HepG2 (cell line): ENCODE measurements around the gene NREP. TPM values are rescaled to one million over a fixed set of nuclear protein-coding genes. Genes with fewer than 3 reads are reported as not detected.

Source experiments
- ARID5B ChIP-seq: IDR thresholded peaks from 2 replicates; pipeline ENCODE4 v1.4.0; 2020; ENCODE audit warnings: mild to moderate bottlenecking, missing genetic modification reagents
- ARNT2 ChIP-seq: sonication (generic); formaldehyde crosslinking; IDR thresholded peaks from 2 replicates; pipeline ENCODE4 v1.8.0; 2022; ENCODE audit warnings: mild to moderate bottlenecking, low read depth, missing genetic modification reagents, moderate library complexity
- CREBL2 ChIP-seq: sonication (generic); formaldehyde crosslinking; IDR thresholded peaks from 2 replicates; pipeline ENCODE4 v1.8.1; 2023; ENCODE audit warnings: missing genetic modification reagents, mild to moderate bottlenecking, borderline replicate concordance
- FOXK2 ChIP-seq: fragments of 450-650 bp; IDR thresholded peaks from 2 replicates; pipeline ENCODE4 v1.6.1; 2016
- HIC2 ChIP-seq: sonication (generic); formaldehyde crosslinking; IDR thresholded peaks from 2 replicates; pipeline ENCODE4 v1.9.0; 2022; ENCODE audit warnings: low read depth, missing genetic modification reagents
- KAT8 ChIP-seq: IDR thresholded peaks from 2 replicates; pipeline ENCODE4 v1.6.1; 2016; ENCODE audit warnings: missing genetic modification reagents, missing compliant biosample characterization
- MYC ChIP-seq: sonication (generic); formaldehyde crosslinking; IDR thresholded peaks from 2 replicates; pipeline ENCODE4 v1.9.0; 2021; ENCODE audit warnings: missing genetic modification reagents, borderline replicate concordance
- PAXIP1 ChIP-seq: sonication (generic); formaldehyde crosslinking; conservative IDR thresholded peaks from 2 replicates; pipeline ENCODE4 v1.4.0; 2020; ENCODE audit warnings: mild to moderate bottlenecking, missing genetic modification reagents, moderate library complexity
- POGK ChIP-seq: sonication (generic); formaldehyde crosslinking; conservative IDR thresholded peaks from 2 replicates; pipeline ENCODE4 v1.8.0; 2022; ENCODE audit warnings: mild to moderate bottlenecking, moderate library complexity, missing genetic modification reagents
- RARA ChIP-seq: IDR thresholded peaks from 2 replicates; pipeline ENCODE4 v1.6.1; 2016; ENCODE audit warnings: missing genetic modification reagents, missing compliant biosample characterization
- RORA ChIP-seq: sonication (generic); formaldehyde crosslinking; IDR thresholded peaks from 2 replicates; pipeline ENCODE4 v1.5.0; 2020; ENCODE audit warnings: mild to moderate bottlenecking, missing genetic modification reagents, moderate library complexity
- TAF15 ChIP-seq: fragments of 200-400 bp; formaldehyde crosslinking; IDR thresholded peaks from one replicate; pipeline ENCODE4 v1.6.1; 2018; ENCODE audit warnings: mild to moderate bottlenecking, low read depth, low read length; ENCODE audit not compliant: poor library complexity, severe bottlenecking
- THRA ChIP-seq: sonication (generic); formaldehyde crosslinking; IDR thresholded peaks from 2 replicates; pipeline ENCODE4 v1.4.0; 2020; ENCODE audit warnings: missing genetic modification reagents, borderline replicate concordance
- ZNF180 ChIP-seq: sonication (generic); formaldehyde crosslinking; IDR thresholded peaks from 2 replicates; pipeline ENCODE4 v1.4.0; 2020; ENCODE audit warnings: low read depth, missing genetic modification reagents, borderline replicate concordance
- ZNF772 ChIP-seq: sonication (generic); formaldehyde crosslinking; IDR thresholded peaks from 2 replicates; pipeline ENCODE4 v1.5.0; 2020; ENCODE audit warnings: mild to moderate bottlenecking, missing genetic modification reagents
- polyA plus RNA-seq, 8 experiments: library from polyadenylated mRNA; depleted of rRNA in 3 of 8; stranded (reverse) in 7 of 8; unstranded in 1 of 8; fragments of >200 nt; fragmentation: Illumina TruSeq in 4 of 8; extraction: Trizol in 4 of 8; gene quantifications; 2 replicates each; pipeline versions ENCODE4 v1.2.1 to v1.2.3, GENCODE V29; 2011 to 2016; ENCODE audit warnings: low read depth in 4 of 8, missing spikeins in 1 of 8, mixed read lengths in 1 of 8; ENCODE audit not compliant: insufficient read depth in 1 of 8
- total RNA-seq, 5 experiments: library from RNA; depleted of rRNA; stranded (reverse); fragments of >200 nt; fragmentation: Illumina TruSeq; extraction: Trizol; gene quantifications; 2 replicates each; pipeline ENCODE4 v1.2.3, GENCODE V29; 2016; ENCODE audit warnings: low read depth in 1 of 5

Gene NREP
- total and polyA plus RNA-seq, 2 of the 13 experiments (the other 11 are each of a cell fraction or from before 2014, with no cell fraction given) = 40.5 to 102 TPM

- TF ChIP-seq RARA = no peak
- 0 out of 2 replicates have a peak, but pooled peaks have one; percentile 13 for TF ChIP-seq ARID5B (CRISPR knock-in tag)
- no peak for TF ChIP-seq HIC2 (CRISPR knock-in tag)
- no peak for TF ChIP-seq TAF15
- no peak; the same call in 1 of the 2 replicates for TF ChIP-seq MYC (CRISPR knock-in tag)
- peak; percentile 37; the same call in 1 of the 2 replicates for TF ChIP-seq KAT8 (CRISPR knock-in tag)
- no peak for TF ChIP-seq PAXIP1 (CRISPR knock-in tag)
- TF ChIP-seq FOXK2 = no peak
- no peak for TF ChIP-seq ZNF180 (CRISPR knock-in tag)
- no peak for TF ChIP-seq ARNT2 (CRISPR knock-in tag)
- TF ChIP-seq RORA (CRISPR knock-in tag) = no peak
- TF ChIP-seq THRA = no peak
- TF ChIP-seq POGK (CRISPR knock-in tag) = no peak
- TF ChIP-seq ZNF772 (CRISPR knock-in tag) = no peak
- TF ChIP-seq CREBL2 (CRISPR knock-in tag) = no peak
Observed at GRCh38 chr5:111756581-111757354, at the start of gene NREP (continued).
